ENCODE data around the gene NYAP1. TPM values are rescaled to one million over a fixed set of nuclear protein-coding genes. Genes with fewer than 3 reads are reported as not detected.
A peak's percentile ranks its signal among the peaks of the same experiment; 100 is the strongest.

NYAP1 gene
- total RNA-seq, 2 experiments from 2014 or later = 0.10 to 0.98 TPM

- Histone ChIP-seq H3K79me2 (ENCODE audit: insufficient read depth, low read depth, low read length) (no peaks in the 10 kb centered on the region), H3K4me1 (ENCODE audit: insufficient read depth, low read length, poor library complexity, severe bottlenecking) (peaks cover 18% of the 10 kb centered on the region), H3K9me2 (ENCODE audit: insufficient read depth, low read length) (no peaks in the 10 kb centered on the region), H4K20me1 (ENCODE audit: insufficient read depth, low read length) (no peaks in the 10 kb centered on the region), H2AFZ (ENCODE audit: low read length) (peak overlapping the region; percentile 40), H3K4me2 (ENCODE audit: low read length) (peak overlapping the region; percentile 33; the same call in 1 of the 2 replicates), H3K27ac (ENCODE audit: low read depth, low read length, poor library complexity, severe bottlenecking) (no peak overlapping the region), H3K36me3 (ENCODE audit: insufficient read depth, low read length) (no peaks in the 10 kb centered on the region), H3K4me3 (ENCODE audit: low read depth, low read length, poor library complexity, severe bottlenecking) (no peak overlapping the region), H3K9me3 (ENCODE audit: low read length) (no peaks in the 10 kb centered on the region)
- DNase-seq (ENCODE audit: low spot score) = no peak
- TF ChIP-seq EZH2phosphoT487 (IDR thresholded peaks at IDR 0.05; ENCODE audit: borderline replicate concordance, low read depth, low read length) (no peak), CTCF (conservative IDR thresholded peaks at IDR 0.05; ENCODE audit: low read length) (no peak)
- POLR2A ChIA-PET = interaction anchor here (0.7 kb wide), 1 partner anchor 301 kb away, joined by 4 read pairs; no protein-coding TSS in a partner anchor
- no TSS peak for BruUV-seq (replicated peaks)
- intact Hi-C loops (cut with micrococcal nuclease; ENCODE audit: unreplicated experiment) = no loop called here
- CTCF ChIA-PET (ENCODE audit: unreplicated experiment) = interaction anchor here (0.5 kb wide), 1 partner anchor 71 kb away, joined by 3 read pairs; no protein-coding TSS in a partner anchor
Measured at GRCh38 chr7:100492738-100493475, 9.2 kb downstream of the NYAP1 start.

DNA sequence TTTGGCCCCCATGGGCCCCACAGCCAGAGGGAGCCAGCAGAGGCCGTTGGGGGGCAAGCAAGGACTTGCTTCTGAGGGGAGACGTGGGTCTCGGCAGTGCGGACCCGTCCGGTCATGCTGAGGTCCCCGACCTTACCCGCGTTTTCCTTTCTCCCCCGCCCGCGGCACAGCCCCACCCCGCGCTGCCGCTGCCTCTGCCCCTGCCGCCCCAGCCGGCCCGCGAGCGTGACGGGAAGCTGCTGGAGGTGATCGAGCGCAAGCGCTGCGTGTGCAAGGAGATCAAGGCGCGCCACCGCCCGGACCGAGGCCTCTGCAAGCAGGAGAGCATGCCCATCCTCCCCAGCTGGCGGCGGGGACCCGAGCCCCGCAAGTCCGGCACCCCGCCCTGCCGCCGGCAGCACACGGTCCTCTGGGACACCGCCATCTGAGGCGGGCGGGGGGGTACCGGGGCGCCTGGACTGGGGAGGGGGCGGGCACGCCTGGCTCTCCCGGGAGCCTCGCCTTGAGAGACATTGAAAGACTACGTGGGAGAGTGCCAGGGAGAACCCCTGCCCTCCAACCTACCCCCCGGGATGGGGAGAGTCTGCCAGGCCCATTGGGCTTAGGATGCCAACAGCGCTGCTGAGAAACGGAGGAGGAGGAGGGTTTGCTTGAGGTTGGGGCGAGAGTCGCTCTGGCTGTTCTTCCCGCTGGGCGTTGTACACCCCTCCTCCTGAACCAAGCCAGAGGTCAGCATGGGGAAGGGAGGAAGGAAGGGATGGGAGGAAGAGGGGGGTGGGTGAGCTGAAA lies 9.9 kb downstream of the NYAP1 start:
- H3K4me1 ChIP-seq (ENCODE audit: insufficient read depth, low read length, poor library complexity, severe bottlenecking) = peaks cover 18% of the 10 kb centered on the region
- intact Hi-C loops (cut with micrococcal nuclease; ENCODE audit: unreplicated experiment) = no loop called here
- no peaks in the 10 kb centered on the region for H3K36me3 ChIP-seq (ENCODE audit: insufficient read depth, low read length)
- peak overlapping the region; percentile 40 for H2AFZ ChIP-seq (ENCODE audit: low read length)
- DNase-seq (ENCODE audit: low spot score) = peak; percentile 49
- no TSS peak for BruUV-seq (replicated peaks)
- no peaks in the 10 kb centered on the region for H3K9me3 ChIP-seq (ENCODE audit: low read length)
- TF ChIP-seq CTCF (conservative IDR thresholded peaks at IDR 0.05; ENCODE audit: low read length) (0 out of 2 replicates have a peak, but pooled peaks have one; percentile 31), EZH2phosphoT487 (IDR thresholded peaks at IDR 0.05; ENCODE audit: borderline replicate concordance, low read depth, low read length) (no peak)
- H3K27ac ChIP-seq (ENCODE audit: low read depth, low read length, poor library complexity, severe bottlenecking) = no peak overlapping the region
- H3K4me3 ChIP-seq (ENCODE audit: low read depth, low read length, poor library complexity, severe bottlenecking) = no peak overlapping the region
- ChIA-PET POLR2A (no interaction called here), CTCF (ENCODE audit: unreplicated experiment) (no interaction called here)
- H3K79me2 ChIP-seq (ENCODE audit: insufficient read depth, low read depth, low read length) = no peaks in the 10 kb centered on the region
- no peaks in the 10 kb centered on the region for H3K9me2 ChIP-seq (ENCODE audit: insufficient read depth, low read length)
- no peaks in the 10 kb centered on the region for H4K20me1 ChIP-seq (ENCODE audit: insufficient read depth, low read length)
- H3K4me2 ChIP-seq (ENCODE audit: low read length) = peak overlapping the region; percentile 33; the same call in 1 of the 2 replicates
